ACC112 (cell line): ENCODE measurements around the gene AHRR.
"Not testable (repeated sequence)": the region's sequence is repeated elsewhere in the genome, so short reads cannot be mapped to it uniquely, and the experiment has no call there.

Experiments
- H2AFZ ChIP-seq: fragments of 200-600 bp; sonication (generic); one replicate; pipeline ENCODE4 v1.6.0; 2017; ENCODE audit warnings: antibody characterized with exemption, low read length; ENCODE audit not compliant: unreplicated experiment
- H3K27ac ChIP-seq: fragments of 200-600 bp; sonication (generic); 2 replicates; pipeline ENCODE4 v1.5.1; 2014; ENCODE audit warnings: low read depth, mild to moderate bottlenecking, antibody characterized with exemption, low read length, moderate library complexity
- H3K27me3 ChIP-seq: fragments of 200-600 bp; sonication (generic); 2 replicates; pipeline ENCODE4 v1.6.1; 2014; ENCODE audit warnings: mild to moderate bottlenecking, antibody characterized with exemption, low read length, moderate library complexity, mixed read lengths; ENCODE audit not compliant: insufficient read depth
- H3K36me3 ChIP-seq: fragments of 200-600 bp; sonication (generic); 2 replicates; pipeline ENCODE4 v1.6.1; 2016; ENCODE audit warnings: mild to moderate bottlenecking, antibody characterized with exemption, low read length, moderate library complexity, mixed read lengths; ENCODE audit not compliant: insufficient read depth
- H3K4me1 ChIP-seq: fragments of 200-600 bp; sonication (generic); one replicate; pipeline ENCODE4 v1.6.1; 2016; ENCODE audit warnings: low read length, mixed read lengths; ENCODE audit not compliant: insufficient read depth, unreplicated experiment, control insufficient read depth
- H3K4me3 ChIP-seq: fragments of 200-600 bp; sonication (generic); 2 replicates; pipeline ENCODE4 v1.5.1; 2014; ENCODE audit warnings: mild to moderate bottlenecking, low read depth, low read length
- H3K79me2 ChIP-seq: fragments of 200-600 bp; sonication (generic); one replicate; pipeline ENCODE4 v1.6.0; 2016; ENCODE audit warnings: low read length; ENCODE audit not compliant: control insufficient read depth, unreplicated experiment, insufficient read depth

The AHRR gene

GRCh38 chr5:410911-411517 is 89.5 kb downstream of the AHRR start:
- Histone ChIP-seq H3K27me3 (no peaks in the 10 kb centered on the region), H3K36me3 (no peaks in the 10 kb centered on the region), H3K4me1 (peaks cover 7% of the 10 kb centered on the region), H3K27ac (no peak overlapping the region), H3K79me2 (no peaks in the 10 kb centered on the region), H2AFZ (no peak overlapping the region), H3K4me3 (no peak overlapping the region)

- Histone ChIP-seq H3K27me3 (no peaks in the 10 kb centered on the region), H3K79me2 (no peaks in the 10 kb centered on the region), H3K4me1 (peaks cover 6% of the 10 kb centered on the region), H3K36me3 (no peaks in the 10 kb centered on the region), H2AFZ (no peak overlapping the region), H3K4me3 (no peak overlapping the region), H3K27ac (no peak overlapping the region)
Observed at GRCh38 chr5:411728-412127, 90.2 kb downstream of the AHRR start.

GRCh38 chr5:414991-415927 is 93.7 kb downstream of the AHRR start:
- not testable (repeated sequence) for H3K27me3 ChIP-seq, H3K4me1 ChIP-seq, H2AFZ ChIP-seq, H3K36me3 ChIP-seq, H3K79me2 ChIP-seq, H3K27ac ChIP-seq, H3K4me3 ChIP-seq

- no peaks in the 10 kb centered on the region for H3K79me2 ChIP-seq
- no peak overlapping the region for H2AFZ ChIP-seq
- no peaks in the 10 kb centered on the region for H3K36me3 ChIP-seq
- H3K4me3 ChIP-seq = no peak overlapping the region
- H3K4me1 ChIP-seq = no peaks in the 10 kb centered on the region
- no peaks in the 10 kb centered on the region for H3K27me3 ChIP-seq
- H3K27ac ChIP-seq = no peak overlapping the region
Observed at GRCh38 chr5:415928-416635, 94.6 kb downstream of the AHRR start.

- no peak overlapping the region for H2AFZ ChIP-seq
- H3K4me3 ChIP-seq = no peak overlapping the region
- H3K4me1 ChIP-seq = no peaks in the 10 kb centered on the region
- no peaks in the 10 kb centered on the region for H3K36me3 ChIP-seq
- no peak overlapping the region for H3K27ac ChIP-seq
- H3K27me3 ChIP-seq = no peaks in the 10 kb centered on the region
- H3K79me2 ChIP-seq = no peaks in the 10 kb centered on the region
Observed at GRCh38 chr5:416636-416960, 95.1 kb downstream of the AHRR start.

- H3K4me1 ChIP-seq = no peaks in the 10 kb centered on the region
- no peak overlapping the region for H3K4me3 ChIP-seq
- H2AFZ ChIP-seq = no peak overlapping the region
Observed at GRCh38 chr5:417301-418161, 96.0 kb downstream of the AHRR start.

GRCh38 chr5:418162-419121 is 96.9 kb downstream of the AHRR start:
- no peaks in the 10 kb centered on the region for H3K79me2 ChIP-seq
- H3K4me3 ChIP-seq = no peak overlapping the region
- no peak overlapping the region for H3K27ac ChIP-seq
- H3K4me1 ChIP-seq = no peaks in the 10 kb centered on the region
- no peak overlapping the region for H2AFZ ChIP-seq
- no peaks in the 10 kb centered on the region for H3K27me3 ChIP-seq
- H3K36me3 ChIP-seq = no peaks in the 10 kb centered on the region

More at GRCh38 chr5:417301-418161, 96.0 kb downstream of the AHRR start:
- H3K27me3 ChIP-seq = no peaks in the 10 kb centered on the region
- no peaks in the 10 kb centered on the region for H3K79me2 ChIP-seq
- H3K36me3 ChIP-seq = no peaks in the 10 kb centered on the region
- H3K27ac ChIP-seq = no peak overlapping the region

GRCh38 chr5:419970-420369 is 98.5 kb downstream of the AHRR start:
- no peaks in the 10 kb centered on the region for H3K4me1 ChIP-seq
- no peaks in the 10 kb centered on the region for H3K79me2 ChIP-seq
- no peaks in the 10 kb centered on the region for H3K36me3 ChIP-seq
- no peaks in the 10 kb centered on the region for H3K27me3 ChIP-seq
- H2AFZ ChIP-seq = no peak overlapping the region
- no peak overlapping the region for H3K4me3 ChIP-seq
- no peak overlapping the region for H3K27ac ChIP-seq

- Histone ChIP-seq H3K27me3 (no peaks in the 10 kb centered on the region), H3K36me3 (no peaks in the 10 kb centered on the region), H2AFZ (no peak overlapping the region), H3K27ac (no peak overlapping the region), H3K79me2 (no peaks in the 10 kb centered on the region), H3K4me1 (no peaks in the 10 kb centered on the region), H3K4me3 (no peak overlapping the region)
Observed at GRCh38 chr5:420632-421286, 99.2 kb downstream of the AHRR start.
